ENCODE data around the gene GALNT7.

GALNT7 gene

DNA sequence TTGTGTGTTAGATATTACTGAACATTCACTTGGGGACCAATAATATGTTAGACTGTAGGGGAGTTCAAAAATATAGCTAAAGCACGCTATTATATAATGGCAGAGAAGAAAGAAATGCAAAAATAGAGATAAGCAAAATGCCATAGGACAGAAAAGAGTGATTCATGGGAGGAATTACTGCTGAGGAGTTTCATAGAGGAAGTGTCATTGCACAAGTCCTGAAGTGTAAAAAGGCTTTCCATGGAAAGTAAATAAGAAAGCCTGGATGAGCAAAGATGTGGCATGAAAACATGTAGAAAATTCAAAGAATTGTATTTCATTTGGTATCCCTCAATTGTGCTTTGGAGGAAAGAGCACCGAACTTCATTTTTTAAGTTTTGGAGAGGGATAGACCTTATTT is 151.1 kb downstream of the GALNT7 start:
- FAIRE-seq = no peak
- DNase-seq (ENCODE audit: insufficient read length, low spot score) = no peak
- TF ChIP-seq, protein P1, sequence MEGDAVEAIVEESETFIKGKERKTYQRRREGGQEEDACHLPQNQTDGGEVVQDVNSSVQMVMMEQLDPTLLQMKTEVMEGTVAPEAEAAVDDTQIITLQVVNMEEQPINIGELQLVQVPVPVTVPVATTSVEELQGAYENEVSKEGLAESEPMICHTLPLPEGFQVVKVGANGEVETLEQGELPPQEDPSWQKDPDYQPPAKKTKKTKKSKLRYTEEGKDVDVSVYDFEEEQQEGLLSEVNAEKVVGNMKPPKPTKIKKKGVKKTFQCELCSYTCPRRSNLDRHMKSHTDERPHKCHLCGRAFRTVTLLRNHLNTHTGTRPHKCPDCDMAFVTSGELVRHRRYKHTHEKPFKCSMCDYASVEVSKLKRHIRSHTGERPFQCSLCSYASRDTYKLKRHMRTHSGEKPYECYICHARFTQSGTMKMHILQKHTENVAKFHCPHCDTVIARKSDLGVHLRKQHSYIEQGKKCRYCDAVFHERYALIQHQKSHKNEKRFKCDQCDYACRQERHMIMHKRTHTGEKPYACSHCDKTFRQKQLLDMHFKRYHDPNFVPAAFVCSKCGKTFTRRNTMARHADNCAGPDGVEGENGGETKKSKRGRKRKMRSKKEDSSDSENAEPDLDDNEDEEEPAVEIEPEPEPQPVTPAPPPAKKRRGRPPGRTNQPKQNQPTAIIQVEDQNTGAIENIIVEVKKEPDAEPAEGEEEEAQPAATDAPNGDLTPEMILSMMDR (IDR thresholded peaks at IDR 0.05; ENCODE audit: insufficient read depth, missing control alignments) = no peak

DNA sequence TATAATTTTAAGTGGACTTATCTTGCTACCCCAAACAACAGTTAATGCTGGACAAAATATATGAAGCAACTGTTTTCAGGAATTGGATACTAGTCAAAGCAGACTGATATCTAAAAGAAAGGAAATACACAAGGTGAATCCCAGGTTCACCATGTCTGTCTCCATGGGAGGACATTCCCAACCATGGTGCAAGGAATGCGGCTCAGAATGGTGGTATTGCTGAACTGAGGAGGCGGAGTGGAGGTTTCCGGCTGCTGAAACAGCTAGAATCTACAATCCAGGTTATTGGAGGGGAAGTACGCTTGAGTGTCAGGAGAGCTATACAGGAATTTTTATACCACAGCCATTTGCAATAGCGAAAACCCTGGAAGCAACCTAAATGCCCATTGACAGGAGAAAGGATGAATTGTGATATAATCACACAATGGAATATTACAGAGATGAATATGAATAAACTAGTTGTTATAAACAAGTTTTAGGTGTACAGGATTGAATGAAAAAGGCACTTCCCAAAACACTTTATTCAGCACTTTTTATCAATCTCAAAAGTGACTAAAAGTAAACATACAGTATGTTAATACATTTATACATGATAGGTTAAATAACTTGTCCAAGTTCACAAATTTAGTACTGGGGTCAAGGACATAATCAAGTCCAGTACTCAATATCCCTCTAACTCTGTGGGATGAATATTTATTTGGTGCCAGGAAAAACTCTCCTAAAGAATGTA is 156.6 kb downstream of the GALNT7 start:
- DNase-seq (ENCODE audit: insufficient read length, low spot score) = no peak
- FAIRE-seq = peak; percentile 16
- TF ChIP-seq, protein P1 (IDR thresholded peaks at IDR 0.05; ENCODE audit: insufficient read depth, missing control alignments) = no peak

DNA sequence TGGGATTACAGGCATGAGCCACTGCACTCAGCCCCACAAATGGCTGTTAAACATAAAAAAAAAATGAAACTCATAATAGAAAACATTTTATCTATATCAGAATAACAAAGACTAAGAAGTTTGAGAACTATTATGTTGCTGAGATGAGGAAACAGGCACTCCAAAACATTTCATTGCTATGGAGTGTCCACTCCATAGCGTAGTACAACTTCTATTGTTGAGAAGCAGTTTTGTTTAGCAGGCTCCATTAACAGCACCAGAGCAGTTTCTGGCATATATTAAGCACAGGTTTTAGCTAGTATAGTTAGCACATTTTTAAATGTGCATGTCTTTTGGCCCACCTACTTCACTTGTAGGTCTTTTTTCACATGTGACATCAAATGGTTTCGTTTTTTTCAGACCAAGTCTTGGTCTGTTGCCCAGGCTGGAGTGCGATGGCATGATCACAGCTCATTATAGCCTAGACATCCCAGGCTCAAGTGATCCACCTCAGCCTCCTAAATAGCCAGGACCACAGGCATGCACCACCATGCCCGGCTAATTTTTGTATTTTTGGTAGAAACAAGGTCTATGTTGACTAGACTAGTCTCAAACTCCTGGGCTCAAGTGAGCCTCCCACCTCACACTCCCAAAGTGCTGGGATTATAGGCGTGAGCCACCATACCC is 159.8 kb downstream of the GALNT7 start:
- TF ChIP-seq, protein P1 (IDR thresholded peaks at IDR 0.05; ENCODE audit: insufficient read depth, missing control alignments) = no peak
- no peak for FAIRE-seq
- no peak for DNase-seq (ENCODE audit: insufficient read length, low spot score)

DNA sequence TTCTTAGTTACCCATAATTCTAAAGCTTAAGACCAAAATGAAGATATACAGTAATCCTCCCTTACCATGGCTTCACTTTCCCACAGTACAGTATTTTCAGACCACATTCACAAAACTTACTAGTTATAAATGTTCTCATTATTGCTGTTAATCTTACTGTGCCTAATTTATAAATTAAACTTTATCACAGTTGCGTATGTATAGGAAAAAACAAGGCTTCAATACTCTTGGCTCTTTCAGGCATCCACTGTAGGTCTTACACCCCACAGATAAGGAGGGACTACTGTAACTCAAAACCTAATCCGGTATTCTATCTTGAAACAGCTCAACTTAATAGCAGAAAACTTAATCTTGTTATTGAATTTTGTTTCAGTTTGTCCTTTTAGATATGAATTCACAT is 162.0 kb downstream of the GALNT7 start:
- no peak for DNase-seq (ENCODE audit: insufficient read length, low spot score)
- TF ChIP-seq, protein P1 (IDR thresholded peaks at IDR 0.05; ENCODE audit: insufficient read depth, missing control alignments) = no peak
- no peak for FAIRE-seq

DNA sequence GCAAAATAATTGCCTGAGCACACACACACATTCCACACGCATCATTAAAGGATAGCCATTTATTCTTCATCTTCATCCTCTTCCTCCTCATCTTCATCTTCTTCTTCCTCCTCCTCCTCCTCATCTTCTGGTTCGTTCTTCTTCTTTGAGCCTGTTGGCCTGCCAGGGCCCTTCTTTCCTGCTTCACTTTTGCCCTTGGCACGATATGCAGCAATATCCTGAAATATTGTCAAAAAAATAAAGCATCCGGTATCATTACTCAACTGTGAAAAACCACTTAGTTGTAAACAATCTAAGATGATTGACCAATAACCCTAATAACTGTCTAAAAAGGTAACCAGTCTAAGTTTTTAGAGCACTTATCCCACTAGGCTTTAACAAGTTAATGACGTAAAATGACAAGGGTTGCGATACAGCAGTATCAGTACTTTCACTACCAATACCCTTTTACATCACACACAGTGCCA is 163.4 kb downstream of the GALNT7 start:
- FAIRE-seq (no peak), DNase-seq (ENCODE audit: insufficient read length, low spot score) (no peak)
- TF ChIP-seq, protein P1 (IDR thresholded peaks at IDR 0.05; ENCODE audit: insufficient read depth, missing control alignments) = no peak

DNA sequence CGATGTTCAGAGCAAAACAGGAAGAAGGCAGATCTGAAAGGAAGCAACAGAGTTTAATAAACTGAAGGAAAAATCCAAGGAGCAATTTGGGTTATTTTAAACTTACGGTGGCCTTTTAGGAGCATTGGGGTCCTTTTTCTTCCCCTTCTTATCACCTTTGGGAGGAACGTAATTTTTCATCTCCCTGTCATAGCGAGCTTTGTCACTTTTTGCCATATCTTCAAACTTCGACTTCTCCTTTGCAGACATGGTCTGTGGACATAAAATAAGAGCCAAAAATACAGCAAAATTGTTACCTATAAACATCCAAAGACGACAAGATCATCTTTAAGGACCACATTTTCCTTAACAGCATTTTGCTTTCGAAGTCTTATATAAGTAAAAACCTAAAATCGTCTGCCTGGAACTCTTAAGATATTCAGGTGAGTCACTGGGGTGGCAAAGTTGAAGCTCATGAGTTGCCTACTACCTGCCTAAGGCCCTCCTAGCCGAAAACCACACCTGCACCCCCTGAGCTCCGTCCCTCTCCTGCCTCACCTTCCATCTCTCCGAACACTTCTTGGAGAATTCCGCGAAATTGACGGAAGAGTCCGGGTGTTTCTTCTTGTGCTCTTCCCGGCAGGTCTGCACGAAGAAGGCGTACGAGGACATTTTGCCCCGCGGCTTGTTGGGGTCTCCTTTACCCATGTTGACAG is 164.5 kb downstream of the GALNT7 start:
- no peak for FAIRE-seq
- TF ChIP-seq, protein P1 (IDR thresholded peaks at IDR 0.05; ENCODE audit: insufficient read depth, missing control alignments) = no peak
- no peak for DNase-seq (ENCODE audit: insufficient read length, low spot score)
